Neural progenitor cell (in vitro differentiated cells): ENCODE results near the gene LRP2. TPM values are rescaled to one million over a fixed set of nuclear protein-coding genes. Genes with fewer than 3 reads are reported as not detected.

Experiments
- DNase-seq: peaks from one replicate; pipeline ENCODE4 v3.0.0-alpha.2; 2016; ENCODE audit warnings: low spot score
- H2AFZ ChIP-seq: fragments of 200-600 bp; sonication (generic); replicated peaks from 2 replicates; pipeline ENCODE4 v1.6.1; 2016; ENCODE audit warnings: antibody characterized with exemption
- H3F3A ChIP-seq: fragments of 200-600 bp; sonication (generic); 2 replicates; pipeline ENCODE4 v1.6.1; 2016; ENCODE audit warnings: antibody characterized with exemption, low read depth
- H3K27ac ChIP-seq: fragments of 200-600 bp; sonication (generic); 2 replicates; pipeline ENCODE4 v1.5.1; 2016; ENCODE audit warnings: mild to moderate bottlenecking
- H3K27me3 ChIP-seq: fragments of 200-600 bp; sonication (generic); 2 replicates; pipeline ENCODE4 v1.6.1; 2016; ENCODE audit warnings: mild to moderate bottlenecking, moderate library complexity
- H3K36me3 ChIP-seq: fragments of 200-600 bp; sonication (generic); 2 replicates; pipeline ENCODE4 v1.5.1; 2016
- H3K4me1 ChIP-seq: fragments of 200-600 bp; sonication (generic); 2 replicates; pipeline ENCODE4 v1.6.1; 2016; ENCODE audit warnings: mixed run types
- H3K4me2 ChIP-seq: fragments of 200-600 bp; sonication (generic); 2 replicates; pipeline ENCODE4 v1.6.1; 2016
- H3K4me3 ChIP-seq: fragments of 200-600 bp; sonication (generic); 2 replicates; pipeline ENCODE4 v1.5.1; 2016
- H3K79me2 ChIP-seq: fragments of 200-600 bp; sonication (generic); 2 replicates; pipeline ENCODE4 v1.6.1; 2016; ENCODE audit warnings: low read depth
- H3K9ac ChIP-seq: fragments of 200-600 bp; sonication (generic); 2 replicates; pipeline ENCODE4 v1.6.1; 2016
- H3K9me3 ChIP-seq: fragments of 200-600 bp; sonication (generic); 2 replicates; pipeline ENCODE4 v1.5.1; 2016; ENCODE audit warnings: low read depth
- H4K20me1 ChIP-seq: fragments of 200-600 bp; sonication (generic); 2 replicates; pipeline ENCODE4 v1.6.1; 2016; ENCODE audit warnings: low read depth
- H3K27ac Mint-ChIP-seq: 3 replicates; pipeline ENCODE4 v1.8.0; 2021; ENCODE audit warnings: mixed read lengths
- H3K27me3 Mint-ChIP-seq: 2 replicates; pipeline ENCODE4 v1.8.0; 2022; ENCODE audit warnings: low read depth, mild to moderate bottlenecking, inconsistent platforms, moderate library complexity, mixed read lengths; ENCODE audit not compliant: insufficient read depth
- H3K36me3 Mint-ChIP-seq: 3 replicates; pipeline ENCODE4 v1.8.0; 2021; ENCODE audit warnings: mixed read lengths
- H3K4me1 Mint-ChIP-seq: 3 replicates; pipeline ENCODE4 v1.8.0; 2021; ENCODE audit warnings: mixed read lengths
- H3K4me3 Mint-ChIP-seq: 3 replicates; pipeline ENCODE4 v1.8.0; 2021; ENCODE audit warnings: mild to moderate bottlenecking, moderate library complexity, mixed read lengths
- H3K9me3 Mint-ChIP-seq: 3 replicates; pipeline ENCODE4 v1.8.0; 2020; ENCODE audit warnings: mixed read lengths
- EZH2 ChIP-seq: fragments of 200-600 bp; sonication (generic); IDR thresholded peaks from 2 replicates; pipeline ENCODE4 v1.6.1; 2017; ENCODE audit warnings: antibody characterized with exemption, mild to moderate bottlenecking, moderate library complexity
- EZH2phosphoT487 ChIP-seq: fragments of 200-600 bp; sonication (generic); IDR thresholded peaks from 2 replicates; pipeline ENCODE4 v1.6.1; 2017; ENCODE audit warnings: antibody characterized with exemption
- total RNA-seq: library from RNA; depleted of rRNA; stranded (reverse); fragments of >200 nt; gene quantifications from 2 replicates; pipeline ENCODE4 v1.2.3, GENCODE V29; 2015; ENCODE audit warnings: low replicate concordance
- TF ChIP-seq, protein P1 (sequence below): fragments of 200-600 bp; sonication (generic); IDR thresholded peaks from 2 replicates; pipeline ENCODE4 v1.5.1; 2017; ENCODE audit warnings: antibody characterized with exemption, mild to moderate bottlenecking

LRP2 gene
- total RNA-seq, 1 donor from 2014 or later = 143 TPM

DNA sequence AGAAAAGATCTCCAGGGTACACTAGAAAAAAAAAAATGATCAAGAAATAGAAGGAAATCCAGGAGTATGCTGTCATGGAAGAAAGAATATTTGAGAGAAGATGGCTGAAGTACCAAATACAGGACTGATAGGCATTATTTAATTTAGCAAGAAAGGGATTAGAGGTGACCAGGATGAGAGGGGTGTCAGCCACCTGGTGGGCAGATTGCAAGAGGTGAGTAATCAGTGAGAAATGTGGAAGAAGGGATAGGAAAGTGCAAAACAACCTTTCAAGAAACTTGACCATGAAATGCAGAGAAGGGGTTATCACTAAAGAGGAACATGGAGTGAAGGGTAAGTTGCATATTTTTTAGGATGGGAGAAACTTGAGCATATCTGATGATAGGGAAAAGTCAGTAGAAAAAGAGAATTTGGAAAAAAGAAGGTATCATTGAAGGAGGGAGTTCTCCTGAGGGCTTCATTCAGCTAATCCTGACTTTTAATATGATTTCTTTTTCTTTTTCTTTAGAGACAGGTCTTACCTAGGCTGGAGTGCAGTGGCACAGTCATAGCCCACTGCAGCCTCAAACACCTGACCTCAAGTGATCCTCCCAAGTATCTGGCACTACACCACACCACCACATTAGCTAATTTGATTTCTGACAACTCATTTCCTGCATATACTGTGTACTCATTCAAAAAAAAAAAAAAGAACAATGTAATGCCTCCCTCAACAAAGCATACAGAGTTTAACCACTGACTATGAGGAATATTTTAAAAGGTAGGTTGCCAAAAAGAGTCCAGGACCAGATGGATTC is 101.3 kb downstream of the LRP2 start:
- H3K27me3 ChIP-seq = no peaks in the 10 kb centered on the region
- DNase-seq = no peak
- H3F3A ChIP-seq = no peaks in the 10 kb centered on the region
- peaks cover 2% of the 10 kb centered on the region for H3K27me3 Mint-ChIP-seq
- H2AFZ ChIP-seq = no peak overlapping the region
- TF ChIP-seq EZH2 (no peak), EZH2phosphoT487 (no peak)
- TF ChIP-seq, protein P1, sequence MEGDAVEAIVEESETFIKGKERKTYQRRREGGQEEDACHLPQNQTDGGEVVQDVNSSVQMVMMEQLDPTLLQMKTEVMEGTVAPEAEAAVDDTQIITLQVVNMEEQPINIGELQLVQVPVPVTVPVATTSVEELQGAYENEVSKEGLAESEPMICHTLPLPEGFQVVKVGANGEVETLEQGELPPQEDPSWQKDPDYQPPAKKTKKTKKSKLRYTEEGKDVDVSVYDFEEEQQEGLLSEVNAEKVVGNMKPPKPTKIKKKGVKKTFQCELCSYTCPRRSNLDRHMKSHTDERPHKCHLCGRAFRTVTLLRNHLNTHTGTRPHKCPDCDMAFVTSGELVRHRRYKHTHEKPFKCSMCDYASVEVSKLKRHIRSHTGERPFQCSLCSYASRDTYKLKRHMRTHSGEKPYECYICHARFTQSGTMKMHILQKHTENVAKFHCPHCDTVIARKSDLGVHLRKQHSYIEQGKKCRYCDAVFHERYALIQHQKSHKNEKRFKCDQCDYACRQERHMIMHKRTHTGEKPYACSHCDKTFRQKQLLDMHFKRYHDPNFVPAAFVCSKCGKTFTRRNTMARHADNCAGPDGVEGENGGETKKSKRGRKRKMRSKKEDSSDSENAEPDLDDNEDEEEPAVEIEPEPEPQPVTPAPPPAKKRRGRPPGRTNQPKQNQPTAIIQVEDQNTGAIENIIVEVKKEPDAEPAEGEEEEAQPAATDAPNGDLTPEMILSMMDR = no peak
- H3K36me3 ChIP-seq = peaks cover 41% of the 10 kb centered on the region
- no peak overlapping the region for H3K27ac Mint-ChIP-seq
- no peaks in the 10 kb centered on the region for H3K4me1 ChIP-seq
- peaks cover 20% of the 10 kb centered on the region for H3K36me3 Mint-ChIP-seq
- H4K20me1 ChIP-seq = no peaks in the 10 kb centered on the region
- H3K27ac ChIP-seq = no peak overlapping the region
- H3K9me3 Mint-ChIP-seq = no peaks in the 10 kb centered on the region
- no peak overlapping the region for H3K4me2 ChIP-seq
- no peaks in the 10 kb centered on the region for H3K4me1 Mint-ChIP-seq
- H3K9ac ChIP-seq = no peak overlapping the region
- H3K9me3 ChIP-seq = no peaks in the 10 kb centered on the region
- H3K79me2 ChIP-seq = peaks cover 26% of the 10 kb centered on the region
- no peak overlapping the region for H3K4me3 Mint-ChIP-seq
- no peak overlapping the region for H3K4me3 ChIP-seq

GRCh38 chr2:169260246-169260645 is 102.1 kb downstream of the LRP2 start:
- Histone ChIP-seq H3K4me1 (no peaks in the 10 kb centered on the region), H2AFZ (no peak overlapping the region), H3K9ac (no peak overlapping the region), H3K4me2 (no peak overlapping the region), H3K9me3 (no peaks in the 10 kb centered on the region), H3K36me3 (peaks cover 43% of the 10 kb centered on the region), H4K20me1 (no peaks in the 10 kb centered on the region), H3K79me2 (peaks cover 18% of the 10 kb centered on the region), H3K4me3 (no peak overlapping the region), H3K27ac (no peak overlapping the region), H3F3A (no peaks in the 10 kb centered on the region), H3K27me3 (no peaks in the 10 kb centered on the region)
- Mint-ChIP-seq H3K9me3 (no peaks in the 10 kb centered on the region), H3K27ac (no peak overlapping the region), H3K36me3 (peaks cover 22% of the 10 kb centered on the region), H3K27me3 (peaks cover 2% of the 10 kb centered on the region), H3K4me1 (no peaks in the 10 kb centered on the region), H3K4me3 (no peak overlapping the region)
- DNase-seq = peak; percentile 35
- TF ChIP-seq EZH2phosphoT487 = no peak
- TF ChIP-seq, protein P1 = peak; percentile 37

- DNase-seq = no peak
- peaks cover 18% of the 10 kb centered on the region for H3K36me3 Mint-ChIP-seq
Observed at GRCh38 chr2:169259402-169259801, 102.9 kb downstream of the LRP2 start.

More at GRCh38 chr2:169259402-169259801, 102.9 kb downstream of the LRP2 start:
- Histone ChIP-seq H3K4me3 (no peak overlapping the region), H3K9ac (no peak overlapping the region), H4K20me1 (no peaks in the 10 kb centered on the region), H3K4me2 (no peak overlapping the region), H2AFZ (no peak overlapping the region), H3K79me2 (peaks cover 10% of the 10 kb centered on the region), H3K36me3 (peaks cover 43% of the 10 kb centered on the region), H3K4me1 (no peaks in the 10 kb centered on the region), H3F3A (no peaks in the 10 kb centered on the region), H3K9me3 (no peaks in the 10 kb centered on the region), H3K27ac (no peak overlapping the region), H3K27me3 (no peaks in the 10 kb centered on the region)
- no peaks in the 10 kb centered on the region for H3K4me1 Mint-ChIP-seq
- no peaks in the 10 kb centered on the region for H3K9me3 Mint-ChIP-seq
- no peak overlapping the region for H3K27ac Mint-ChIP-seq
- H3K27me3 Mint-ChIP-seq = peaks cover 2% of the 10 kb centered on the region
- no peak overlapping the region for H3K4me3 Mint-ChIP-seq
- TF ChIP-seq, protein P1 = no peak
- TF ChIP-seq EZH2phosphoT487 = no peak
